Liver (tissue), 9 donors: ENCODE measurements around the gene FCGBP. TPM values are rescaled to one million over a fixed set of nuclear protein-coding genes. Genes with fewer than 3 reads are reported as not detected.

Source experiments
- DNase-seq: peaks from one replicate; pipeline ENCODE4 v3.0.0-alpha.2; 2017; ENCODE audit warnings: low spot score
- H3K27ac ChIP-seq, 2 donors: one replicate each; pipeline ENCODE4 v1.7.0; 2013; ENCODE audit warnings: inconsistent platforms in 2 of 2, low read length in 2 of 2, control low read depth in 1 of 2, low read depth in 1 of 2, mild to moderate bottlenecking in 1 of 2
- H3K27me3 ChIP-seq, 4 donors: one replicate each; pipeline versions ENCODE4 v1.6.1 to v1.7.0; 2013; ENCODE audit warnings: low read length in 3 of 4, inconsistent platforms in 1 of 4, mild to moderate bottlenecking in 1 of 4, moderate library complexity in 1 of 4; ENCODE audit not compliant: control insufficient read depth in 4 of 4, insufficient read depth in 4 of 4
- H3K36me3 ChIP-seq, 4 donors: one replicate each; pipeline versions ENCODE4 v1.6.1 to v1.7.0; 2013; ENCODE audit warnings: low read length in 3 of 4, mild to moderate bottlenecking in 3 of 4, low read depth in 1 of 4, moderate library complexity in 1 of 4; ENCODE audit not compliant: control insufficient read depth in 4 of 4, insufficient read depth in 3 of 4
- H3K4me1 ChIP-seq, 4 donors: one replicate each; pipeline versions ENCODE4 v1.6.1 to v1.7.0; 2013; ENCODE audit warnings: low read length in 3 of 4, mild to moderate bottlenecking in 3 of 4, moderate library complexity in 1 of 4; ENCODE audit not compliant: control insufficient read depth in 4 of 4, insufficient read depth in 4 of 4
- H3K4me3 ChIP-seq, 3 donors: one replicate each; pipeline versions ENCODE4 v1.6.1 to v1.7.0; 2013; ENCODE audit warnings: low read length in 3 of 3, control low read depth in 1 of 3, low read depth in 1 of 3, mild to moderate bottlenecking in 1 of 3
- H3K9ac ChIP-seq, 2 donors: one replicate each; pipeline ENCODE4 v1.7.0; 2013; ENCODE audit warnings: low read length in 2 of 2, mild to moderate bottlenecking in 2 of 2, moderate library complexity in 2 of 2, control low read depth in 1 of 2, low read depth in 1 of 2
- H3K9me3 ChIP-seq, 4 donors: one replicate each; pipeline versions ENCODE4 v1.6.1 to v1.7.0; 2013; ENCODE audit warnings: low read length in 3 of 4; ENCODE audit not compliant: control insufficient read depth in 4 of 4
- CTCF ChIP-seq: fragments of 150-350 bp; IDR thresholded peaks from 2 replicates; pipeline ENCODE4 v1.5.1; 2017; ENCODE audit warnings: improper control_type of control experiment, low read depth, low read length; ENCODE audit not compliant: missing input control
- EGR1 ChIP-seq, 2 donors: IDR thresholded peaks; 2 replicates each; pipeline ENCODE4 v1.6.1; 2016 to 2018; ENCODE audit warnings: antibody characterized with exemption in 2 of 2, low read depth in 2 of 2
- FOXA1 ChIP-seq: IDR thresholded peaks from 2 replicates; pipeline ENCODE4 v1.6.1; 2016; ENCODE audit warnings: antibody characterized with exemption
- FOXA2 ChIP-seq: IDR thresholded peaks from 2 replicates; pipeline ENCODE4 v1.6.1; 2016; ENCODE audit warnings: antibody characterized with exemption
- GABPA ChIP-seq, 2 donors: IDR thresholded peaks in 1 of 2; conservative IDR thresholded peaks in 1 of 2; 2 replicates each; pipeline ENCODE4 v1.6.1; 2016; ENCODE audit warnings: antibody characterized with exemption in 2 of 2, mild to moderate bottlenecking in 1 of 2, moderate library complexity in 1 of 2
- HNF4A ChIP-seq, 2 donors: conservative IDR thresholded peaks; 2 replicates each; pipeline ENCODE4 v1.6.1; 2016; ENCODE audit warnings: antibody characterized with exemption in 2 of 2, mild to moderate bottlenecking in 2 of 2
- HNF4G ChIP-seq: IDR thresholded peaks from 2 replicates; pipeline ENCODE4 v1.6.1; 2016; ENCODE audit warnings: antibody characterized with exemption
- JUND ChIP-seq, 2 donors: IDR thresholded peaks; 2 replicates each; pipeline ENCODE4 v1.6.1; 2016; ENCODE audit warnings: antibody characterized with exemption in 2 of 2
- NR2F2 ChIP-seq: IDR thresholded peaks from 2 replicates; pipeline ENCODE4 v1.6.1; 2016; ENCODE audit warnings: antibody characterized with exemption
- RAD21 ChIP-seq, 2 donors: IDR thresholded peaks; 2 replicates each; pipeline ENCODE4 v1.6.1; 2016; ENCODE audit warnings: antibody characterized with exemption in 2 of 2, mild to moderate bottlenecking in 2 of 2
- RXRA ChIP-seq, 2 donors: IDR thresholded peaks; 2 replicates each; pipeline ENCODE4 v1.6.1; 2017 to 2018; ENCODE audit warnings: antibody characterized with exemption in 2 of 2, mild to moderate bottlenecking in 1 of 2
- SP1 ChIP-seq: IDR thresholded peaks from 2 replicates; pipeline ENCODE4 v1.6.1; 2018; ENCODE audit warnings: antibody characterized with exemption, mild to moderate bottlenecking
- TAF1 ChIP-seq: conservative IDR thresholded peaks from 2 replicates; pipeline ENCODE4 v1.6.1; 2016; ENCODE audit warnings: antibody characterized with exemption, mild to moderate bottlenecking
- YY1 ChIP-seq: IDR thresholded peaks from 2 replicates; pipeline ENCODE4 v1.6.1; 2016; ENCODE audit warnings: antibody characterized with exemption, mild to moderate bottlenecking
- WGBS: extraction: QIAGEN DNeasy Blood & Tissue Kit; methylation state at CpG from one replicate; pipeline ENCODE4 v1.1.7; 2013; 5-methylcytosine and 5-hydroxymethylcytosine counted together
- polyA plus RNA-seq, 2 donors: library from polyadenylated mRNA; stranded (reverse) in 1 of 2; unstranded in 1 of 2; fragments of 200-250 nt in 1 of 2; fragments of >200 nt in 1 of 2; fragmentation: Nextera tagmentation in 1 of 2; extraction: Ambion mirVana in 1 of 2; gene quantifications; one replicate each; pipeline versions ENCODE4 v1.2.1 to v1.2.3, GENCODE V29; 2013 to 2015
- total RNA-seq, 2 donors: library from RNA; depleted of rRNA; stranded (reverse); fragments of >200 nt; gene quantifications; one replicate each; pipeline ENCODE4 v1.2.3, GENCODE V29; 2014
- TF ChIP-seq, protein P1 (sequence below): IDR thresholded peaks from 2 replicates; pipeline ENCODE4 v1.6.1; 2016; ENCODE audit warnings: antibody characterized with exemption
- TF ChIP-seq, protein P2 (sequence below): IDR thresholded peaks from 2 replicates; pipeline ENCODE4 v1.6.1; 2016; ENCODE audit warnings: antibody characterized with exemption
- donor health status: healthy.
- donor health status: healthy.
- donor health status: healthy.
- donor health status: healthy.
- donor health status: healthy.

FCGBP gene
- total and polyA plus RNA-seq, 4 donors = 0.08 to 32.9 (median 0.95) TPM

- Histone ChIP-seq H3K4me1 (peaks cover 4 to 22% (median 11%) of the 10 kb centered on the region in 4 donors), H3K4me3 (peak overlapping the region; percentile 75 to 99 (median 81)), H3K27ac (peak overlapping the region; percentile 82 to 90), H3K9me3 (no peaks in the 10 kb centered on the region), H3K27me3 (no peaks in the 10 kb centered on the region), H3K9ac (peak overlapping the region; percentile 29 to 91), H3K36me3 (peaks cover 4 to 29% (median 14%) of the 10 kb centered on the region in 4 donors)
- no peak for DNase-seq
- no peak for TF ChIP-seq RAD21 (IDR thresholded peaks at IDR 0.05)
- no peak for TF ChIP-seq TAF1
- TF ChIP-seq NR2F2 = no peak
- no peak for TF ChIP-seq JUND (IDR thresholded peaks at IDR 0.05)
- TF ChIP-seq, protein P1, sequence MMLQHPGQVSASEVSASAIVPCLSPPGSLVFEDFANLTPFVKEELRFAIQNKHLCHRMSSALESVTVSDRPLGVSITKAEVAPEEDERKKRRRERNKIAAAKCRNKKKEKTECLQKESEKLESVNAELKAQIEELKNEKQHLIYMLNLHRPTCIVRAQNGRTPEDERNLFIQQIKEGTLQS = no peak
- no peak for TF ChIP-seq EGR1 (IDR thresholded peaks at IDR 0.05; ENCODE audit: low read depth in 2 of 2)
- TF ChIP-seq, protein P2, sequence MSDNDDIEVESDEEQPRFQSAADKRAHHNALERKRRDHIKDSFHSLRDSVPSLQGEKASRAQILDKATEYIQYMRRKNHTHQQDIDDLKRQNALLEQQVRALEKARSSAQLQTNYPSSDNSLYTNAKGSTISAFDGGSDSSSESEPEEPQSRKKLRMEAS = no peak
- TF ChIP-seq RXRA (IDR thresholded peaks at IDR 0.05) = no peak
- no peak for TF ChIP-seq FOXA2
- under 1% methylated on average over 11 of the region's 11 CpGs for WGBS
Observed at GRCh38 chr19:39970425-39970674, 35.9 kb upstream of the FCGBP start.

- H3K27ac ChIP-seq = peak overlapping the region; percentile 82 to 90
- H3K4me3 ChIP-seq = peak overlapping the region; percentile 75 to 99 (median 81)
- no peaks in the 10 kb centered on the region for H3K9me3 ChIP-seq
- no peaks in the 10 kb centered on the region for H3K27me3 ChIP-seq
- DNase-seq = no peak
- TF ChIP-seq, protein P1 = no peak
- TF ChIP-seq YY1 (no peak), FOXA1 (no peak), RAD21 (IDR thresholded peaks at IDR 0.05) (no peak), EGR1 (IDR thresholded peaks at IDR 0.05; ENCODE audit: low read depth in 2 of 2) (no peak), CTCF (no peak), TAF1 (no peak), RXRA (IDR thresholded peaks at IDR 0.05) (peak in 1 of 2 donors; percentile 13)
- peaks cover 4 to 26% (median 12%) of the 10 kb centered on the region in 4 donors for H3K36me3 ChIP-seq
- peaks cover 4 to 22% (median 11%) of the 10 kb centered on the region in 4 donors for H3K4me1 ChIP-seq
- 45% methylated on average over 13 of the region's 13 CpGs for WGBS
- H3K9ac ChIP-seq = peak overlapping the region; percentile 29 to 91
Observed at GRCh38 chr19:39969681-39970424, 35.4 kb upstream of the FCGBP start.

DNA sequence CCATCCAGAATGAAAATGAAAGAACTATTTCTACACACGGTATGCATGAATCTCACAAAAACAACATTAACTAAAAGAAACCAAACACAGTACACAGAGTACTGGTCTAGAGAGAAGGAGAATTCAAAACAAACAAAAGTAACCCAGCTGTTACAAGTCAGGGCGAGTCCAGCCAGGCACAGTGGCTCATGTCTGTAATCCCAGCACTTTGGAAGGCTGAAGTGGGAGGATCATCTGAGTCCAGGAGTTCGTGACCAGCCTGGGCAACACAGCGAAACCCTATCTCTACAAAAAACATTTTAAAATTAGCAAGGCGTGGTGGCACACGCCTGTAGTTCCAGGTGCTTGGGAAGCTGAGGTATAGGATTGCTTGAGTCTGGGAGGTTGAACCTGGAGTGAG, 34.8 kb upstream of the FCGBP start:
- no peak overlapping the region for H3K4me3 ChIP-seq
- no peak overlapping the region for H3K9ac ChIP-seq
- no peaks in the 10 kb centered on the region for H3K9me3 ChIP-seq
- 70% methylated on average over 6 of the region's 6 CpGs for WGBS
- H3K27me3 ChIP-seq = no peaks in the 10 kb centered on the region
- H3K4me1 ChIP-seq = peaks cover 4 to 22% (median 11%) of the 10 kb centered on the region in 4 donors
- no peak overlapping the region for H3K27ac ChIP-seq
- no peak for DNase-seq
- H3K36me3 ChIP-seq = peaks cover 4 to 20% (median 6%) of the 10 kb centered on the region in 4 donors
- TF ChIP-seq GABPA (IDR thresholded peaks at IDR 0.05 in 1 of 2, conservative IDR thresholded peaks at IDR 0.05 in 1 of 2) (no peak), NR2F2 (no peak), FOXA2 (no peak), EGR1 (IDR thresholded peaks at IDR 0.05; ENCODE audit: low read depth in 2 of 2) (no peak), CTCF (no peak), FOXA1 (no peak), SP1 (no peak), TAF1 (no peak), HNF4G (no peak), RXRA (IDR thresholded peaks at IDR 0.05) (no peak), RAD21 (IDR thresholded peaks at IDR 0.05) (no peak), HNF4A (conservative IDR thresholded peaks at IDR 0.05) (no peak)
- TF ChIP-seq, protein P2 = no peak
- TF ChIP-seq, protein P1 = no peak
